Aorta (tissue), 5 donors: ENCODE data around the gene CENPP. TPM values are rescaled to one million over a fixed set of nuclear protein-coding genes. Genes with fewer than 3 reads are reported as not detected.

ENCODE experiments used
- ATAC-seq: fragments of 200-7000 bp; cut with Tn5 transposase; one replicate; pipeline ENCODE4 v1.9.1; 2022; ENCODE audit warnings: moderate library complexity; ENCODE audit not compliant: low FRiP score
- DNase-seq, 2 donors: peaks; one replicate each; pipeline ENCODE4 v3.0.0-alpha.2; 2020
- H3K27ac ChIP-seq, 2 donors: one replicate each; pipeline ENCODE4 v1.5.1; 2013; ENCODE audit warnings: low read length in 2 of 2, mild to moderate bottlenecking in 2 of 2, moderate library complexity in 2 of 2, control low read depth in 1 of 2, inconsistent platforms in 1 of 2, low read depth in 1 of 2
- H3K27me3 ChIP-seq, 2 donors: one replicate each; pipeline ENCODE4 v1.6.1; 2013; ENCODE audit warnings: control low read depth in 1 of 2, low read length in 1 of 2, mild to moderate bottlenecking in 1 of 2, moderate library complexity in 1 of 2; ENCODE audit not compliant: insufficient read depth in 2 of 2, control insufficient read depth in 1 of 2
- H3K36me3 ChIP-seq, 2 donors: one replicate each; pipeline ENCODE4 v1.6.1; 2013; ENCODE audit warnings: control low read depth in 1 of 2, low read length in 1 of 2, mild to moderate bottlenecking in 1 of 2; ENCODE audit not compliant: insufficient read depth in 2 of 2, control insufficient read depth in 1 of 2
- H3K4me1 ChIP-seq, 2 donors: one replicate each; pipeline ENCODE4 v1.6.1; 2013; ENCODE audit warnings: low read length in 2 of 2, control low read depth in 1 of 2, mild to moderate bottlenecking in 1 of 2, moderate library complexity in 1 of 2; ENCODE audit not compliant: insufficient read depth in 2 of 2, control insufficient read depth in 1 of 2
- H3K4me3 ChIP-seq, 2 donors: one replicate each; pipeline ENCODE4 v1.5.1; 2013; ENCODE audit warnings: low read length in 2 of 2, control low read depth in 1 of 2, mild to moderate bottlenecking in 1 of 2
- H3K9me3 ChIP-seq: one replicate; pipeline ENCODE4 v1.6.1; 2013; ENCODE audit warnings: mild to moderate bottlenecking, low read length; ENCODE audit not compliant: control insufficient read depth
- WGBS, 2 donors: extraction: QIAGEN DNeasy Blood & Tissue Kit; methylation state at CpG; one replicate each; pipeline ENCODE4 v1.1.7; 2013; 5-methylcytosine and 5-hydroxymethylcytosine counted together
- intact Hi-C, 2 donors: fragments of 100-400 bp; cut with DNase I; formaldehyde crosslinking; loops; one replicate each; pipeline versions ENCODE4 v1.14.2 to v1.15.0; 2022
- polyA plus RNA-seq, 2 donors: library from polyadenylated mRNA; stranded (reverse); fragments of 200-250 nt; gene quantifications; one replicate each; pipeline ENCODE4 v1.2.3, GENCODE V29; 2013
- total RNA-seq, 2 donors: library from RNA; stranded (reverse); fragmentation: NEBNext Ultra II Directional; extraction: Animal tissue kit (Norgen Biotek cat#: 25700); gene quantifications; one replicate each; pipeline ENCODE4 v1.2.1, GENCODE V29; 2021
- donor health status: healthy with polysubstance abuse.
- donor health status: Bipolar disorder and iron deficiency.
- donor health status: DM: no; HTN: no; CAD: no.
- donor health status: DM: no; HTN: no; CAD: no.
- donor health status: DM: yes; HTN: yes; CAD: no.

Gene CENPP
- total and polyA plus RNA-seq, 4 donors = 0.50 to 11.1 (median 4.3) TPM

- ATAC-seq = no peak
- 52 to 61% methylated on average over 8 of the region's 8 CpGs for WGBS, 2 donors
- intact Hi-C loops = no loop called here
Measured at GRCh38 chr9:92292338-92293074, 33.2 kb upstream of the CENPP start.

GRCh38 chr9:92293075-92293354 is 32.7 kb upstream of the CENPP start:
- Histone ChIP-seq H3K4me1 (peaks cover 0 to 8% of the 10 kb centered on the region in 2 donors), H3K4me3 (peak overlapping the region; percentile 73 to 94), H3K9me3 (no peaks in the 10 kb centered on the region), H3K27me3 (no peaks in the 10 kb centered on the region), H3K27ac (no peak overlapping the region), H3K36me3 (peaks cover 0 to 2% of the 10 kb centered on the region in 2 donors)
- intact Hi-C loops = no loop called here
- WGBS, 2 donors = 1 to 2% methylated on average over 5 of the region's 5 CpGs
- DNase-seq = no peak
- no peak for ATAC-seq

More at GRCh38 chr9:92292338-92293074, 33.2 kb upstream of the CENPP start:
- Histone ChIP-seq H3K4me3 (peak overlapping the region; percentile 73 to 94), H3K27ac (peak overlapping the region in 1 of 2 donors; percentile 8), H3K9me3 (no peaks in the 10 kb centered on the region), H3K36me3 (no peaks in the 10 kb centered on the region), H3K27me3 (no peaks in the 10 kb centered on the region), H3K4me1 (peaks cover 0 to 8% of the 10 kb centered on the region in 2 donors)
- DNase-seq = no peak

- Histone ChIP-seq H3K4me3 (peak within 1 kb of the TSS; percentile 73 to 94), H3K36me3 (peaks cover 0 to 4% of the 10 kb centered on the region in 2 donors), H3K27me3 (no peaks in the 10 kb centered on the region), H3K9me3 (no peaks in the 10 kb centered on the region), H3K4me1 (peaks cover 0 to 8% of the 10 kb centered on the region in 2 donors), H3K27ac (peak within 1 kb of the TSS in 1 of 2 donors; percentile 62)
- ATAC-seq (peak; percentile 100), DNase-seq (peak; percentile 98 to 99)
- intact Hi-C loops = no loop called here
- WGBS, 2 donors = 0% methylated on average over 63 of the region's 63 CpGs
Measured at GRCh38 chr9:92293452-92294296, 32.1 kb upstream of the CENPP start, which contains the start of gene IARS1. TSS of gene IARS1 (minus strand) at chr9:92293697. CDS start at chr9:92289419, 4,278 bp downstream.

GRCh38 chr9:92294297-92294676 is 31.5 kb upstream of the CENPP start:
- intact Hi-C loops = no loop called here
- Histone ChIP-seq H3K27ac (peak overlapping the region in 1 of 2 donors; percentile 62), H3K9me3 (no peaks in the 10 kb centered on the region), H3K4me3 (peak overlapping the region; percentile 53 to 72), H3K27me3 (no peaks in the 10 kb centered on the region), H3K4me1 (peaks cover 0 to 8% of the 10 kb centered on the region in 2 donors), H3K36me3 (peaks cover 0 to 7% of the 10 kb centered on the region in 2 donors)
- DNase-seq (no peak), ATAC-seq (no peak)
- WGBS, 2 donors = 14 to 21% methylated on average over 13 of the region's 13 CpGs

DNA sequence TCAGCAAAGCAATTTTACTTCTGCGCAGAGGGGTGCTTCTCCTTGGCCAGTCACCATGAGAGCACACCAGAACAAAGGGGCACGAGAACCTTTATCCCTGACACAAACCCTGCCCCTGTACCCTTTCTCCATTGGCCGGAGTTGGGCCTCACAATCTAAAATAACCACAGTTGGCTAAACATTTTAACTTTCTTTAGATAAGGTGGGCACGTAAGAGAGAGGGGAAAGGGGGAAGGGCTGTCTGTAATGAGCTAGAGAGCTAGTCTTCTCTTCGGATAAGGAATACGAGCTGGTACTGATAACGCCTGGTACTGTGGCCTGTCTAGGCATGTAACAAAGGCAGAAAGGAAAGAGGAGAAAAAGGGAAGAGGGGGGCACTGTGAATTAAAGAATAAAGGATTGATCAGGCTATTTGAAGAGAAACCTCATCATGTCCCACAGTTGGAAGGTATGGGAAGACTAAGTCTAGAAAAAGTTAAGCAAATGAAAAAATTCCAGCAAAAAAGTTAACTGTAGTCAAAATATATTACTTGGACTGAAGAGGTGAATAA is 30.4 kb upstream of the CENPP start:
- no peaks in the 10 kb centered on the region for H3K27me3 ChIP-seq
- H3K9me3 ChIP-seq = no peaks in the 10 kb centered on the region
- peaks cover 0 to 8% of the 10 kb centered on the region in 2 donors for H3K4me1 ChIP-seq
- intact Hi-C loops = no loop called here
- WGBS, 2 donors = 42 to 44% methylated on average over 7 of the region's 7 CpGs
- peaks cover 0 to 8% of the 10 kb centered on the region in 2 donors for H3K36me3 ChIP-seq
- no peak overlapping the region for H3K27ac ChIP-seq
- H3K4me3 ChIP-seq = no peak overlapping the region
- ATAC-seq = no peak
- DNase-seq = no peak

GRCh38 chr9:92295827-92296258 is 29.9 kb upstream of the CENPP start:
- Histone ChIP-seq H3K4me3 (no peak overlapping the region), H3K9me3 (no peaks in the 10 kb centered on the region), H3K36me3 (peaks cover 0 to 8% of the 10 kb centered on the region in 2 donors), H3K27ac (no peak overlapping the region), H3K27me3 (no peaks in the 10 kb centered on the region), H3K4me1 (peaks cover 0 to 8% of the 10 kb centered on the region in 2 donors)
- intact Hi-C loops = no loop called here
- WGBS, 2 donors = 69 to 72% methylated on average over 4 of the region's 4 CpGs
- no peak for DNase-seq
- ATAC-seq = no peak

DNA sequence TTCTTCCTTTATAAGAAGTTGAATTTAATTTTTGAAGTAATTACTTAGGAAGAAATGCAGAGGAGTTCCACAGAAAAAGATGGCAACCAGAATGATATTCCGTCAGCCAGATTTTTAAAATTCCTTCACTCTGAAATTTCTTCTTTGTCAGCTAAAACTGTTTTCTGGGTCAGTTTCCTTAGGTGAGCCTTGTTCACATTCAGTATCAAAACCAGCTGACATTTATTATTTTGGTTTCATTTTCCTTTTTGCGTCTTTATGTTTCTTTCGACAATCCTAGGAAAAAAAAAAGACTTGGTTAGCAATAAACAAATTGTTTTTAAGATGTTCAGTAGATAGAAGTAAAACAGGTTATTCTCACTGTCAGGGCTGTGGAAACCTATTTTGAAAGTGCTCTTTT is 28.1 kb upstream of the CENPP start:
- DNase-seq (no peak), ATAC-seq (no peak)
- Histone ChIP-seq H3K27ac (no peak overlapping the region), H3K27me3 (no peaks in the 10 kb centered on the region), H3K9me3 (no peaks in the 10 kb centered on the region), H3K4me3 (no peak overlapping the region), H3K36me3 (peaks cover 0 to 8% of the 10 kb centered on the region in 2 donors), H3K4me1 (peaks cover 0 to 8% of the 10 kb centered on the region in 2 donors)
- WGBS, 2 donors = 94 to 98% methylated on average over 3 of the region's 3 CpGs
- intact Hi-C loops = no loop called here

DNA sequence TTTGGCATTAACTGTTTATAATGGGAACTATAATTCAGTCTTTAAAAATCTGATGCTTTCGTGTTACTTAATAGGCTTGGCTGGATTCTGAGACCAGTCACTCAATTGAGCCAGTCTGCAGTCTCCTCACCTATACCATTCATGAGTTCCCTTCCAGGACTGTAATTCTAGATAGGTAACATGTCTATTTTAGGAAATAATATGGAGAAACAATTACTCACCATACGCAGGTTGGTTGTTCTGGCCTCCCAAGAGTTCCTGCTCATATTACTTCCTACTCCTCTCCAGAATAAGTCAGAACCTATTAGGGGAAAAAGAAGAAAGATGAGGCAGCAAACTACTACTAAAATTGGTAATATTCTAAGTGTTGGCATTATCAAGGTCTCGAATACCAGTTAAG is 27.7 kb upstream of the CENPP start:
- Histone ChIP-seq H3K27me3 (no peaks in the 10 kb centered on the region), H3K4me3 (no peak overlapping the region), H3K4me1 (peaks cover 0 to 8% of the 10 kb centered on the region in 2 donors), H3K9me3 (no peaks in the 10 kb centered on the region), H3K36me3 (peaks cover 0 to 8% of the 10 kb centered on the region in 2 donors), H3K27ac (no peak overlapping the region)
- DNase-seq = no peak
- intact Hi-C loops = no loop called here
- WGBS, 2 donors = 85 to 87% methylated on average over 3 of the region's 3 CpGs
- ATAC-seq = no peak
